H9 (cell line): ENCODE measurements around the gene CDH23. TPM values are rescaled to one million over a fixed set of nuclear protein-coding genes. Genes with fewer than 3 reads are reported as not detected.

Experiments used
- DNase-seq: peaks from one replicate; pipeline ENCODE4 v3.0.0-alpha.2; 2017
- H2AFZ ChIP-seq: one replicate; pipeline ENCODE4 v1.6.1; 2013; ENCODE audit warnings: mild to moderate bottlenecking, low read length, control low read depth, moderate library complexity
- H2AK5ac ChIP-seq: 2 replicates; pipeline ENCODE4 v1.6.1; 2013; ENCODE audit warnings: low read length, control low read depth, mixed read lengths; ENCODE audit not compliant: insufficient read length
- H2BK120ac ChIP-seq: one replicate; pipeline ENCODE4 v1.6.1; 2013; ENCODE audit warnings: low read depth, mild to moderate bottlenecking, low read length, control low read depth, inconsistent platforms; ENCODE audit not compliant: poor library complexity, severe bottlenecking
- H2BK12ac ChIP-seq: 2 replicates; pipeline ENCODE4 v1.6.1; 2013; ENCODE audit warnings: low read length, control low read depth, mixed read lengths, low read depth; ENCODE audit not compliant: insufficient read length
- H2BK15ac ChIP-seq: 2 replicates; pipeline ENCODE4 v1.6.1; 2013; ENCODE audit warnings: low read depth, low read length, control low read depth
- H2BK20ac ChIP-seq: one replicate; pipeline ENCODE4 v1.6.1; 2013; ENCODE audit warnings: low read depth, mild to moderate bottlenecking, low read length, control low read depth, inconsistent platforms; ENCODE audit not compliant: poor library complexity, severe bottlenecking
- H2BK5ac ChIP-seq: 2 replicates; pipeline ENCODE4 v1.6.1; 2013; ENCODE audit warnings: low read length, control low read depth, mixed read lengths; ENCODE audit not compliant: insufficient read length
- H3K14ac ChIP-seq: 2 replicates; pipeline ENCODE4 v1.6.1; 2013; ENCODE audit warnings: low read length, control low read depth; ENCODE audit not compliant: insufficient read depth
- H3K18ac ChIP-seq: 2 replicates; pipeline ENCODE4 v1.6.1; 2013; ENCODE audit warnings: low read depth, mild to moderate bottlenecking, mixed read lengths, low read length, control low read depth; ENCODE audit not compliant: insufficient read length
- H3K23ac ChIP-seq: 2 replicates; pipeline ENCODE4 v1.6.1; 2013; ENCODE audit warnings: low read length, control low read depth, mixed read lengths, low read depth; ENCODE audit not compliant: insufficient read length
- H3K23me2 ChIP-seq: 2 replicates; pipeline ENCODE4 v1.6.1; 2013; ENCODE audit warnings: low read depth, mild to moderate bottlenecking, mixed read lengths, low read length, control low read depth; ENCODE audit not compliant: insufficient read length, poor library complexity, severe bottlenecking
- H3K27ac ChIP-seq: 2 replicates; pipeline ENCODE4 v1.5.1; 2013; ENCODE audit warnings: low read length, control low read depth, mixed read lengths, low read depth; ENCODE audit not compliant: insufficient read length
- H3K27me3 ChIP-seq: 2 replicates; pipeline ENCODE4 v1.6.1; 2013; ENCODE audit warnings: low read length, control low read depth, inconsistent platforms; ENCODE audit not compliant: insufficient read depth
- H3K4ac ChIP-seq: 2 replicates; pipeline ENCODE4 v1.6.1; 2013; ENCODE audit warnings: low read depth, mild to moderate bottlenecking, control low read depth, inconsistent platforms, low read length, moderate library complexity
- H3K4me1 ChIP-seq: 2 replicates; pipeline ENCODE4 v1.6.1; 2013; ENCODE audit warnings: low read length, control low read depth, inconsistent platforms; ENCODE audit not compliant: insufficient read depth
- H3K4me2 ChIP-seq: 2 replicates; pipeline ENCODE4 v1.6.1; 2013; ENCODE audit warnings: low read length, control low read depth, mixed read lengths; ENCODE audit not compliant: insufficient read length, insufficient read depth
- H3K56ac ChIP-seq: 2 replicates; pipeline ENCODE4 v1.6.1; 2013; ENCODE audit warnings: low read depth, mild to moderate bottlenecking, mixed read lengths, low read length, control low read depth; ENCODE audit not compliant: insufficient read length
- H3K79me1 ChIP-seq: 2 replicates; pipeline ENCODE4 v1.6.1; 2013; ENCODE audit warnings: low read depth, mild to moderate bottlenecking, moderate library complexity, low read length, control low read depth, inconsistent platforms; ENCODE audit not compliant: insufficient read depth, poor library complexity, severe bottlenecking
- H3K79me2 ChIP-seq: 2 replicates; pipeline ENCODE4 v1.6.1; 2013; ENCODE audit warnings: low read length, control low read depth, inconsistent platforms; ENCODE audit not compliant: insufficient read depth
- H3K9ac ChIP-seq: 2 replicates; pipeline ENCODE4 v1.6.1; 2013; ENCODE audit warnings: low read length, control low read depth, mixed read lengths; ENCODE audit not compliant: insufficient read length; ENCODE audit errors: extremely low read depth
- H3K9me3 ChIP-seq: one replicate; pipeline ENCODE4 v1.6.1; 2013; ENCODE audit warnings: low read depth, low read length, inconsistent platforms; ENCODE audit not compliant: control insufficient read depth
- H3T11ph ChIP-seq: one replicate; pipeline ENCODE4 v1.6.1; 2013; ENCODE audit warnings: mild to moderate bottlenecking, low read length, control low read depth, inconsistent platforms
- H4K20me1 ChIP-seq: one replicate; pipeline ENCODE4 v1.6.1; 2013; ENCODE audit not compliant: control insufficient read depth, insufficient read length, insufficient read depth
- H4K5ac ChIP-seq: 2 replicates; pipeline ENCODE4 v1.6.1; 2013; ENCODE audit warnings: low read depth, mild to moderate bottlenecking, mixed read lengths, low read length, control low read depth; ENCODE audit not compliant: insufficient read length
- H4K8ac ChIP-seq: replicated peaks from 2 replicates; pipeline ENCODE4 v1.6.1; 2013; ENCODE audit warnings: low read length, control low read depth, mixed read lengths, low read depth; ENCODE audit not compliant: insufficient read length
- H4K91ac ChIP-seq: 2 replicates; pipeline ENCODE4 v1.6.1; 2013; ENCODE audit warnings: low read depth, mild to moderate bottlenecking, moderate library complexity, mixed read lengths, low read length, control low read depth; ENCODE audit not compliant: insufficient read length
- H3K27ac Mint-ChIP-seq, 3 experiments: 2 replicates in 2 of 3; 3 replicates in 1 of 3; pipeline ENCODE4 v1.8.0; 2020 to 2021; ENCODE audit warnings: mixed read lengths in 3 of 3, mild to moderate bottlenecking in 1 of 3, moderate library complexity in 1 of 3
- H3K27me3 Mint-ChIP-seq: 2 replicates; pipeline ENCODE4 v1.8.0; 2021; ENCODE audit warnings: low read depth, mild to moderate bottlenecking, moderate library complexity, mixed read lengths
- H3K36me3 Mint-ChIP-seq, 3 experiments: 2 replicates in 2 of 3; 3 replicates in 1 of 3; pipeline ENCODE4 v1.8.0; 2020 to 2021; ENCODE audit warnings: low read depth in 3 of 3, mixed read lengths in 3 of 3; ENCODE audit not compliant: insufficient read depth in 1 of 3
- H3K4me1 Mint-ChIP-seq, 2 experiments: 2 replicates each; pipeline ENCODE4 v1.8.0; 2020; ENCODE audit warnings: mixed read lengths in 2 of 2
- H3K4me3 Mint-ChIP-seq, 2 experiments: 2 replicates in 1 of 2; 3 replicates in 1 of 2; pipeline ENCODE4 v1.8.0; 2020 to 2021; ENCODE audit warnings: mild to moderate bottlenecking in 2 of 2, mixed read lengths in 2 of 2, moderate library complexity in 1 of 2
- H3K9me3 Mint-ChIP-seq, 2 experiments: 2 replicates in 1 of 2; 3 replicates in 1 of 2; pipeline ENCODE4 v1.8.0; 2020; ENCODE audit warnings: mild to moderate bottlenecking in 2 of 2, mixed read lengths in 2 of 2, moderate library complexity in 1 of 2
- CTCF ChIP-seq: fragments of 200-600 bp; sonication (generic); conservative IDR thresholded peaks from 3 replicates; pipeline ENCODE4 v1.8.0; 2021; ENCODE audit warnings: antibody characterized with exemption, mild to moderate bottlenecking
- WGBS: extraction: QIAGEN DNeasy Blood & Tissue Kit; methylation state at CpG from one replicate; pipeline ENCODE4 v1.1.7; 2013; ENCODE audit warnings: missing lambda C conversion rate, low lambda C conversion rate, mixed read lengths; ENCODE audit not compliant: insufficient read length; ENCODE audit errors: extremely low coverage; 5-methylcytosine and 5-hydroxymethylcytosine counted together
- total RNA-seq: library from RNA; stranded (reverse); gene quantifications from 2 replicates; pipeline ENCODE4 v1.2.1, GENCODE V29; 2021

CDH23 gene
- total RNA-seq, 1 experiment from 2014 or later, result 2.1 TPM

- Histone ChIP-seq H2AK5ac (no peak overlapping the region), H2BK5ac (no peak overlapping the region), H3K9ac (no peak overlapping the region), H2AFZ (no peak overlapping the region), H4K20me1 (no peaks in the 10 kb centered on the region), H2BK20ac (no peak overlapping the region), H2BK12ac (no peak overlapping the region), H3K4ac (no peak overlapping the region), H4K8ac (no peak overlapping the region), H3K79me2 (no peaks in the 10 kb centered on the region), H4K91ac (no peak overlapping the region), H3K79me1 (no peaks in the 10 kb centered on the region), H3K23ac (no peak overlapping the region), H4K5ac (no peak overlapping the region), H3K27me3 (no peaks in the 10 kb centered on the region), H2BK120ac (no peak overlapping the region), H3K56ac (no peak overlapping the region), H3K9me3 (no peaks in the 10 kb centered on the region), H3K23me2 (no peaks in the 10 kb centered on the region), H3K18ac (no peak overlapping the region), H2BK15ac (no peak overlapping the region), H3K14ac (no peak overlapping the region), H3K27ac (no peak overlapping the region), H3T11ph (no peak overlapping the region), H3K4me1 (no peaks in the 10 kb centered on the region), H3K4me2 (no peak overlapping the region)
- H3K27me3 Mint-ChIP-seq, result no peaks in the 10 kb centered on the region; the same call in 1 of the 2 replicates
- H3K36me3 Mint-ChIP-seq, result no peaks in the 10 kb centered on the region; a peak in 1 of 7 replicates
- no peak for TF ChIP-seq CTCF
- H3K4me1 Mint-ChIP-seq, result peaks cover 0 to 9% of the 10 kb centered on the region in 2 experiments; a peak in 2 of 4 replicates
- DNase-seq, result no peak
- no peak overlapping the region for H3K27ac Mint-ChIP-seq
- no CpG with 5 or more reads among the region's 5 CpGs for WGBS
- H3K4me3 Mint-ChIP-seq, result no peak overlapping the region
- no peaks in the 10 kb centered on the region for H3K9me3 Mint-ChIP-seq
Observed at GRCh38 chr10:71449026-71449425, 52.3 kb downstream of the CDH23 start.
